IMR-90 (cell line): ENCODE data around the gene SPATA24. TPM values are rescaled to one million over a fixed set of nuclear protein-coding genes. Genes with fewer than 3 reads are reported as not detected.
A peak's percentile ranks its signal among the peaks of the same experiment; 100 is the strongest.

Source experiments
- ATAC-seq: fragments of 200-7000 bp; cut with Tn5 transposase; 2 replicates; pipeline ENCODE4 v1.9.1; 2020; ENCODE audit warnings: low read depth, mild to moderate bottlenecking, moderate library complexity
- BruUV-seq: library from RNA; stranded (reverse); fragments of 400-500 nt; replicated peaks from 2 replicates; lab custom pipeline; 2021; lab: Mats Ljungman, UMichigan
- CTCF ChIA-PET: fragments of 300-600 bp; formaldehyde crosslinking; extraction: SDS; loops from one replicate; lab custom pipeline; 2021; ENCODE audit warnings: antibody characterized with exemption; lab: Yijun Ruan, JAX
- POLR2A ChIA-PET: fragments of 300-600 bp; sonication (Branson Sonifier 250); formaldehyde crosslinking; loops from one replicate; lab custom pipeline; 2022; ENCODE audit warnings: antibody characterized with exemption; ENCODE audit not compliant: unreplicated experiment; lab: Charles Lee
- DNase-seq: peaks from one replicate; pipeline ENCODE4 v3.0.0; 2013
- H2AFZ ChIP-seq: replicated peaks from 2 replicates; pipeline ENCODE3; 2013; ENCODE audit warnings: low read length, mild to moderate bottlenecking; ENCODE audit not compliant: poor library complexity
- H2AK5ac ChIP-seq: 2 replicates; pipeline ENCODE4 v1.6.1; 2013; ENCODE audit warnings: low read depth, low read length, inconsistent platforms
- H2AK9ac ChIP-seq: replicated peaks from 2 replicates; pipeline ENCODE3; 2013; ENCODE audit warnings: mild to moderate bottlenecking, low read depth, low read length, moderate library complexity; ENCODE audit not compliant: poor library complexity
- H2BK120ac ChIP-seq: 2 replicates; pipeline ENCODE4 v1.6.1; 2013; ENCODE audit warnings: low read depth, low read length, inconsistent platforms
- H2BK15ac ChIP-seq: 3 replicates; pipeline ENCODE4 v1.6.1; 2013; ENCODE audit warnings: low read depth, low read length, inconsistent platforms
- H2BK20ac ChIP-seq: 2 replicates; pipeline ENCODE4 v1.6.1; 2013; ENCODE audit warnings: low read depth, mild to moderate bottlenecking, inconsistent platforms, low read length, moderate library complexity
- H2BK5ac ChIP-seq: 2 replicates; pipeline ENCODE4 v1.6.1; 2013; ENCODE audit warnings: mild to moderate bottlenecking, low read depth, low read length, inconsistent platforms; ENCODE audit not compliant: poor library complexity, severe bottlenecking
- H3K14ac ChIP-seq: replicated peaks from 2 replicates; pipeline ENCODE4 v1.6.1; 2013; ENCODE audit warnings: low read depth, low read length, inconsistent platforms
- H3K18ac ChIP-seq: 2 replicates; pipeline ENCODE4 v1.6.1; 2013; ENCODE audit warnings: low read depth, low read length, control low read depth
- H3K23ac ChIP-seq: 2 replicates; pipeline ENCODE4 v1.6.1; 2013; ENCODE audit warnings: low read depth, low read length, inconsistent platforms
- H3K27ac ChIP-seq: 2 replicates; pipeline ENCODE4 v1.5.1; 2013; ENCODE audit warnings: mild to moderate bottlenecking, control low read depth, low read length; ENCODE audit not compliant: insufficient read depth
- H3K27me3 ChIP-seq: 2 replicates; pipeline ENCODE4 v1.6.1; 2013; ENCODE audit warnings: low read length; ENCODE audit not compliant: control insufficient read depth, insufficient read depth
- H3K36me3 ChIP-seq: 2 replicates; pipeline ENCODE4 v1.6.1; 2013; ENCODE audit warnings: low read length, mixed read lengths; ENCODE audit not compliant: control insufficient read depth, insufficient read depth
- H3K4ac ChIP-seq: 2 replicates; pipeline ENCODE4 v1.6.1; 2013; ENCODE audit warnings: low read depth, low read length, inconsistent platforms
- H3K4me1 ChIP-seq: 2 replicates; pipeline ENCODE4 v1.6.1; 2013; ENCODE audit warnings: low read length, mixed read lengths; ENCODE audit not compliant: control insufficient read depth, insufficient read depth
- H3K4me2 ChIP-seq: 2 replicates; pipeline ENCODE4 v1.6.1; 2013; ENCODE audit warnings: low read depth, mild to moderate bottlenecking, control low read depth, low read length, moderate library complexity
- H3K4me3 ChIP-seq: 2 replicates; pipeline ENCODE4 v1.5.1; 2013; ENCODE audit warnings: low read depth, mild to moderate bottlenecking, control low read depth, low read length, moderate library complexity; ENCODE audit not compliant: insufficient read depth
- H3K56ac ChIP-seq: 2 replicates; pipeline ENCODE4 v1.6.1; 2013; ENCODE audit warnings: low read length, inconsistent platforms; ENCODE audit not compliant: insufficient read depth; ENCODE audit errors: extremely low read depth
- H3K79me1 ChIP-seq, 2 experiments: 2 replicates each; pipeline ENCODE4 v1.6.1; 2013; ENCODE audit warnings: low read length in 2 of 2, inconsistent platforms in 1 of 2, low read depth in 1 of 2
- H3K9ac ChIP-seq: 2 replicates; pipeline ENCODE4 v1.6.1; 2013; ENCODE audit warnings: low read depth, low read length, control low read depth
- H3K9me1 ChIP-seq: 2 replicates; pipeline ENCODE4 v1.6.1; 2013; ENCODE audit warnings: low read length, inconsistent platforms; ENCODE audit not compliant: insufficient read depth
- H3K9me3 ChIP-seq: 2 replicates; pipeline ENCODE4 v1.6.1; 2013; ENCODE audit warnings: low read length; ENCODE audit not compliant: control insufficient read depth, insufficient read depth
- H4K20me1 ChIP-seq: 2 replicates; pipeline ENCODE4 v1.6.1; 2013; ENCODE audit warnings: low read length, inconsistent platforms; ENCODE audit not compliant: insufficient read depth
- H4K5ac ChIP-seq: 2 replicates; pipeline ENCODE4 v1.6.1; 2013; ENCODE audit warnings: mild to moderate bottlenecking, low read depth, low read length, control low read depth
- H4K8ac ChIP-seq, 2 experiments: 2 replicates each; pipeline ENCODE4 v1.6.1; 2013; ENCODE audit warnings: low read depth in 2 of 2, low read length in 2 of 2, control low read depth in 1 of 2, inconsistent platforms in 1 of 2
- H4K91ac ChIP-seq: 2 replicates; pipeline ENCODE4 v1.6.1; 2013; ENCODE audit warnings: low read depth, low read length, inconsistent platforms; ENCODE audit not compliant: insufficient read depth
- BHLHE40 ChIP-seq: fragments of 150-350 bp; IDR thresholded peaks from 2 replicates; pipeline ENCODE4 v1.6.1; 2016; ENCODE audit warnings: mild to moderate bottlenecking, low read depth, low read length
- CEBPB ChIP-seq: IDR thresholded peaks from 2 replicates; pipeline ENCODE4 v1.6.1; 2012; ENCODE audit warnings: low read depth, low read length, improper control_type of control experiment
- CHD1 ChIP-seq: IDR thresholded peaks from 2 replicates; pipeline ENCODE4 v1.6.1; 2012; ENCODE audit warnings: low read depth, low read length, improper control_type of control experiment
- MAZ ChIP-seq: IDR thresholded peaks from 2 replicates; pipeline ENCODE4 v1.6.1; 2012; ENCODE audit warnings: low read depth, mild to moderate bottlenecking, low read length, improper control_type of control experiment, moderate library complexity, borderline replicate concordance
- MXI1 ChIP-seq: IDR thresholded peaks from 2 replicates; pipeline ENCODE4 v1.6.1; 2012; ENCODE audit warnings: low read depth, mild to moderate bottlenecking, low read length, moderate library complexity, borderline replicate concordance
- RFX5 ChIP-seq: IDR thresholded peaks from 2 replicates; pipeline ENCODE4 v1.8.0; 2012; ENCODE audit warnings: low read depth, mild to moderate bottlenecking, low read length, moderate library complexity
- SMC3 ChIP-seq: fragments of 150-350 bp; IDR thresholded peaks from 2 replicates; pipeline ENCODE4 v1.6.1; 2016; ENCODE audit warnings: low read depth, mild to moderate bottlenecking, antibody characterized with exemption, low read length, moderate library complexity
- WGBS, 2 experiments: methylation state at CpG; one replicate each; pipeline versions ENCODE4 v1.1.5 to v1.1.7; 2013; ENCODE audit warnings: missing lambda C conversion rate in 2 of 2; ENCODE audit not compliant: insufficient read length in 1 of 2; ENCODE audit errors: extremely low coverage in 2 of 2; 5-methylcytosine and 5-hydroxymethylcytosine counted together
- dilution Hi-C: fragments of 300-500 bp; cut with HindIII; formaldehyde crosslinking; loops from one replicate; pipeline ENCODE4 v1.14.3; 2018; ENCODE audit warnings: low sequenced_read_pairs; ENCODE audit not compliant: unreplicated experiment
- in situ Hi-C: fragments of 300-500 bp; cut with MboI; formaldehyde crosslinking; loops from 3 replicates; pipeline ENCODE4 v1.14.3; 2019; ENCODE audit warnings: low sequenced_read_pairs, inconsistent platforms, mixed read lengths
- intact Hi-C: fragments of 100-400 bp; cut with micrococcal nuclease; formaldehyde crosslinking; loops from 2 replicates; pipeline ENCODE4 v1.10.0; 2022
- polyA plus RNA-seq, 3 experiments: library from polyadenylated mRNA; depleted of rRNA; stranded (reverse); fragments of >200 nt; gene quantifications; 2 replicates each; pipeline ENCODE4 v1.2.3, GENCODE V29; 2012; ENCODE audit warnings: low replicate concordance in 1 of 3
- total RNA-seq: library from RNA; depleted of rRNA; stranded (reverse); fragments of >200 nt; gene quantifications from 2 replicates; pipeline ENCODE4 v1.2.3, GENCODE V29; 2012
- TF ChIP-seq, protein P1 (sequence below): conservative IDR thresholded peaks from 2 replicates; pipeline ENCODE4 v1.5.1; 2012; ENCODE audit warnings: mild to moderate bottlenecking, low read depth, low read length, improper control_type of control experiment

The SPATA24 gene
- total and polyA plus RNA-seq, 2 of the 4 experiments (the other 2 are of a cell fraction): 4.1 to 4.3 TPM

DNA sequence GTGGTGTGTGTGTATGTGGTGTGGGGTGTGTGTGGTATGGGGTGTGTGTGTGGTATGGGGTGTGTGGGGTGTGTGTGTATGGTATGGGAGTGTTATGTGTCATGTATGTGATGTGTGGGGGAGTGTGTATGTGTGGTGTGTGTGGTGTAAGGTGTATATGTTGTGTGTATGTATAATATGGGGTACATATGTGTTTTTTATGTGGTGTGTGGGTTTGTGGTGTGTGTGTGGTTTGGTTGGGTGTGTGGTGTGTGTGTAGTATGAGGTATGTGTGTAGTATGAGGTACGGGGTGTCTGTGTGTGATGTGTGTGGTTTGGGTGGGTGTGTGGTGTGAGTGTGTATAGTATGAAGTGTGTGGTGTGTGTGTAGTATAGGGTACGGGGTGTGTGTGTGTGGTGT is 47.3 kb upstream of the SPATA24 start:
- H2BK20ac ChIP-seq: no peak overlapping the region
- no peak overlapping the region for H2BK120ac ChIP-seq
- 83% methylated on average over 2 of the region's 2 CpGs; no CpG with 5 or more reads in 1 of the 2 experiments for WGBS, 2 experiments
- TF ChIP-seq, protein P1, sequence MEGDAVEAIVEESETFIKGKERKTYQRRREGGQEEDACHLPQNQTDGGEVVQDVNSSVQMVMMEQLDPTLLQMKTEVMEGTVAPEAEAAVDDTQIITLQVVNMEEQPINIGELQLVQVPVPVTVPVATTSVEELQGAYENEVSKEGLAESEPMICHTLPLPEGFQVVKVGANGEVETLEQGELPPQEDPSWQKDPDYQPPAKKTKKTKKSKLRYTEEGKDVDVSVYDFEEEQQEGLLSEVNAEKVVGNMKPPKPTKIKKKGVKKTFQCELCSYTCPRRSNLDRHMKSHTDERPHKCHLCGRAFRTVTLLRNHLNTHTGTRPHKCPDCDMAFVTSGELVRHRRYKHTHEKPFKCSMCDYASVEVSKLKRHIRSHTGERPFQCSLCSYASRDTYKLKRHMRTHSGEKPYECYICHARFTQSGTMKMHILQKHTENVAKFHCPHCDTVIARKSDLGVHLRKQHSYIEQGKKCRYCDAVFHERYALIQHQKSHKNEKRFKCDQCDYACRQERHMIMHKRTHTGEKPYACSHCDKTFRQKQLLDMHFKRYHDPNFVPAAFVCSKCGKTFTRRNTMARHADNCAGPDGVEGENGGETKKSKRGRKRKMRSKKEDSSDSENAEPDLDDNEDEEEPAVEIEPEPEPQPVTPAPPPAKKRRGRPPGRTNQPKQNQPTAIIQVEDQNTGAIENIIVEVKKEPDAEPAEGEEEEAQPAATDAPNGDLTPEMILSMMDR: no peak
- TF ChIP-seq BHLHE40 (no peak), MAZ (no peak), CHD1 (no peak), SMC3 (no peak), RFX5 (no peak), CEBPB (no peak), MXI1 (no peak)
- in situ Hi-C loops (no loop called here), dilution Hi-C loops (no loop called here), intact Hi-C loops (no loop called here)
- no TSS peak for BruUV-seq
- H3K23ac ChIP-seq: no peak overlapping the region
- no peak overlapping the region for H3K4me3 ChIP-seq
- no peaks in the 10 kb centered on the region for H3K36me3 ChIP-seq
- H3K27me3 ChIP-seq: no peaks in the 10 kb centered on the region
- H3K9me1 ChIP-seq: peaks cover 24% of the 10 kb centered on the region
- peak overlapping the region; percentile 3; the same call in 1 of the 2 replicates for H3K4ac ChIP-seq
- H2BK15ac ChIP-seq: peak overlapping the region; percentile 51; the same call in 2 of the 3 replicates
- no peak overlapping the region for H3K18ac ChIP-seq
- ATAC-seq (no peak), DNase-seq (no peak)
- no peak overlapping the region for H4K5ac ChIP-seq
- H3K56ac ChIP-seq: no peak overlapping the region
- H3K4me1 ChIP-seq: peaks cover 2% of the 10 kb centered on the region; the same call in 1 of the 2 replicates
- H4K20me1 ChIP-seq: no peaks in the 10 kb centered on the region
- H3K4me2 ChIP-seq: no peak overlapping the region
- H3K79me1 ChIP-seq: no peaks in the 10 kb centered on the region
- no peak overlapping the region; the same call in 1 of the 2 replicates for H3K14ac ChIP-seq
- peak overlapping the region; percentile 93 for H2BK5ac ChIP-seq
- H2AFZ ChIP-seq: no peak overlapping the region
- ChIA-PET POLR2A (no interaction called here), CTCF (no interaction called here)
- H4K91ac ChIP-seq: no peak overlapping the region
- H2AK9ac ChIP-seq: peak overlapping the region; percentile 24
- H3K27ac ChIP-seq: no peak overlapping the region
- H2AK5ac ChIP-seq: peak overlapping the region; percentile 78; the same call in 1 of the 2 replicates
- H3K9me3 ChIP-seq: no peaks in the 10 kb centered on the region
- no peak overlapping the region for H4K8ac ChIP-seq
- H3K9ac ChIP-seq: no peak overlapping the region
